Coronary artery (tissue), 2 donors: ENCODE measurements around the gene UVRAG.
"Not testable (repeated sequence)": the region's sequence is repeated elsewhere in the genome, so short reads cannot be mapped to it uniquely, and the experiment has no call there.

Experiments used
- DNase-seq: peaks from one replicate; pipeline ENCODE4 v3.0.0-alpha.2; 2017; ENCODE audit warnings: low spot score
- H3K27ac ChIP-seq, 2 donors: fragments of 200-600 bp; sonication (generic); one replicate each; pipeline ENCODE4 v1.5.1; 2016 to 2019
- H3K4me3 ChIP-seq: fragments of 200-600 bp; sonication (generic); 2 replicates; pipeline ENCODE4 v1.5.1; 2016; ENCODE audit warnings: mild to moderate bottlenecking, moderate library complexity
- TF ChIP-seq, protein P1 (sequence below): fragments of 200-600 bp; sonication (generic); IDR thresholded peaks from one replicate; pipeline ENCODE4 v1.5.1; 2019; ENCODE audit warnings: antibody characterized with exemption

UVRAG gene

DNA sequence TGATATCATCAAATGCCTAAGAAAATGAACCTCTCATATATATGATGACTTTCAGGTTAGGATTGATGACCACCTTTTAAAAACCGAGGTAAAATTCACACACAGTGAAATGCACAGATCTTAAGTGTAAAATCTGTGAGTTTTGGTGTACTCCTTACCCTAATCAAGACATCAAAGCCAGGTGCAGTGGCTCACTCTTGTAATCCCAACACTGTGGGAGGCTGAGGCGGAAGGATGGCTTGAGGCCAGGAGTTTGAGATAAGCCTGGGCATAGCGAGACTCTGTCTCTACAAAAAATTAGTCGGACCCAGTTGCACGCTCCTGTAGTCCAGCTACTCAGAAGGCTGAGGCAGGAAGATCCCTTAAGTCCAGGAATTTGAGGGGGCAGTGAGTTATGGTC, 140.4 kb downstream of the UVRAG start:
- H3K27ac ChIP-seq: no peak overlapping the region
- DNase-seq: no peak
- TF ChIP-seq, protein P1, sequence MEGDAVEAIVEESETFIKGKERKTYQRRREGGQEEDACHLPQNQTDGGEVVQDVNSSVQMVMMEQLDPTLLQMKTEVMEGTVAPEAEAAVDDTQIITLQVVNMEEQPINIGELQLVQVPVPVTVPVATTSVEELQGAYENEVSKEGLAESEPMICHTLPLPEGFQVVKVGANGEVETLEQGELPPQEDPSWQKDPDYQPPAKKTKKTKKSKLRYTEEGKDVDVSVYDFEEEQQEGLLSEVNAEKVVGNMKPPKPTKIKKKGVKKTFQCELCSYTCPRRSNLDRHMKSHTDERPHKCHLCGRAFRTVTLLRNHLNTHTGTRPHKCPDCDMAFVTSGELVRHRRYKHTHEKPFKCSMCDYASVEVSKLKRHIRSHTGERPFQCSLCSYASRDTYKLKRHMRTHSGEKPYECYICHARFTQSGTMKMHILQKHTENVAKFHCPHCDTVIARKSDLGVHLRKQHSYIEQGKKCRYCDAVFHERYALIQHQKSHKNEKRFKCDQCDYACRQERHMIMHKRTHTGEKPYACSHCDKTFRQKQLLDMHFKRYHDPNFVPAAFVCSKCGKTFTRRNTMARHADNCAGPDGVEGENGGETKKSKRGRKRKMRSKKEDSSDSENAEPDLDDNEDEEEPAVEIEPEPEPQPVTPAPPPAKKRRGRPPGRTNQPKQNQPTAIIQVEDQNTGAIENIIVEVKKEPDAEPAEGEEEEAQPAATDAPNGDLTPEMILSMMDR: no peak
- H3K4me3 ChIP-seq: no peak overlapping the region

DNA sequence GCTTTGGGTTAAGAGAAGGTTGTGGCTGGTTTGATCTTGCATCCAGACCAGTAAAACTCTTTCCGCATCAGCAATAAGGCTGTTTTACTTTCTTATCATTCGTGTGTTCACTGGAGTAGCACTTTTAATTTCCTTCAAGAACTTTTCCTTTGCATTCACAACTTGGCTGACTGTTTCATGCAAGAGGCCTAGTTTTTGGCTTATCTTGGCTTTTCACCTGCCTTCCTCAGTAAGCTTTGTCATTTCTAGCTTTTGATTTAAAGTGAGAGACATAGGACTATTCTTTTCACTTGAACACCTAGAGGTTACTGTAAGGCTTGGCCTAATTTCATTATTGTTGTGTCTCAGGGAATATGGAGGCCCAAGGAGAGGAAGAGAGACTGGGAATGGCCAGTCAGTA, 144.5 kb downstream of the UVRAG start:
- TF ChIP-seq, protein P1: no peak
- no peak for DNase-seq
- Histone ChIP-seq H3K27ac (no peak overlapping the region), H3K4me3 (no peak overlapping the region)

DNA sequence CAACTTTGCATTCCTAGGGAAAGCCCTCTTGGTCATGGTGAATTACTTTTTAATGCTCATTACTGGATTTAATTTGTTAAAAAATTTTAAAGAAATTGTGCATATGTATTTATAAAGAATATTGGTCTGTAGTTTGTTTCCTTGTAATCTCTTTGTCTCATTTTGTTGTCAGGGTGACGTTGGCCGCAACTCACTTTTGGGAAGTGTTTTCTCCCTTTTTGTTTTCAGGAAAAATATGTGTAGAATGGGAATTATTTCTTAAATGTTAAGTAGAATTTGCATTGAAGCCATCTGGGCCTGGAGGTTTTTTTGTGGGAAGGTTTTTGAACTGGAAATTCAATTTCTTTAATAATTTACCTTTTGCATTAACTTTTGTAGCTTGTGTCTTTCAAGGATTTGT, 149.1 kb downstream of the UVRAG start:
- no peak overlapping the region for H3K4me3 ChIP-seq

DNA sequence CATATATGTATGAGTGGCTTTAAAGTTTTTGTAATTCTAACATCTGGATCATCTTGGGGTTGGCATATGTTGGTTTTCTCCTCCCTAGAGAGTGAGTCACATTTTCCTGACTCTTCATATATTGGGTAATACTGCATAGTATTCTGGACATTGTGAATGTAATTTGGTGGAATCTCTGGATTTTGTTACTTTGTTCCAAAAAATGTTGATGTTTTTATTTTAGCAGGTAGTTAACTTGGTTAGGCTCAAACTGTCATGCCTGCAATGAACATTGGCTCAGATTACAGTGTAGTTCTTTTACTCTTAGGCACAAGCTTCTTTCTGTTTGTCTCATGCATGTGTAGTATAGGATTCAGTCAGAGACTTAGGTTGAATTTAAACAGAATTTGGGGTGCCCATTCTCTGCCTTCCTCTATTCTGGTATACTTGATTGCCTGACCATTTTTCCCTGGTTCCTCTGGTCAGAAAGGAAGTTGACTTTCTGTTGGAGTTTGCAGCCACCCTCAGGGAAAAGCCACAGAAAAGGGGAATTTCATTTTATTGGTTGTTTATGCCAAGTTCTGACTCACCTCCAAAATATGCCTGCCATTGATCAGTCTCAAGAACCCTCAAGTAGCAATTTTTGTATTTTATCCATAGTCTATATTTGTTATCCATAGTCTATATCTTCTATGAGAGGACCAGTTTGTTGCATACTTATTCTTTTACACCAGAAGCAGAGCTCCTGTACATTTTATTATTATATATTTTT, 151.7 kb downstream of the UVRAG start:
- no peak overlapping the region for H3K4me3 ChIP-seq
- TF ChIP-seq, protein P1: no peak
- DNase-seq: no peak
- H3K27ac ChIP-seq: no peak overlapping the region

More for the DNA sequence above, 149.1 kb downstream of the UVRAG start:
- TF ChIP-seq, protein P1: no peak
- DNase-seq: no peak
- no peak overlapping the region for H3K27ac ChIP-seq

DNA sequence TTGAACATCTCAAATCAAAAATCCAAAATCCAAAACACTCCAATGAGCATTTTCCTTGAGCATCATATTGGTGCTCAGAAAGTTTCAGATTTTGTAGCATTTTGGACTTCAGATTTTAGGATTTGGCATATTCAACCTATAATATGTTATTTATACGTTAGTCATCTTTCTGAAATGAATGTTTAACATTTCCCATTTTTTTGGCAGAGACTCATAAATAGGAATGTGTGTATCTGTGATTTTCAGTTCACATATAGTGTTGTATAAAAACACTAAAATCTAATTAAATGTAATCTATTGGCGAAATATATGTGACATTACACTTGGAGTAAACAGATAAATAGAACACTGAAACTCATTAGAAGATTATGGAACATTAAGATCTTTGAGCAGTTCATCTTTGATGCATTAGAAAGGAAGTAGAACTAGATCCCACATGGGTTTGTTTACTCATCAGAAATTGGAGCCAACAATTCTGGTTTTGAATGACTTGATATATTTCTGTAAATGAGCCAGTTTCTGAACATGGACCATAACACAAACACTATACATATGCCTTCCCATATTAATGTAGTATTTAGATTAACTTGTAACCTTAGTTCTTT, 153.1 kb downstream of the UVRAG start:
- TF ChIP-seq, protein P1: no peak
- Histone ChIP-seq H3K4me3 (no peak overlapping the region), H3K27ac (no peak overlapping the region)
- no peak for DNase-seq

DNA sequence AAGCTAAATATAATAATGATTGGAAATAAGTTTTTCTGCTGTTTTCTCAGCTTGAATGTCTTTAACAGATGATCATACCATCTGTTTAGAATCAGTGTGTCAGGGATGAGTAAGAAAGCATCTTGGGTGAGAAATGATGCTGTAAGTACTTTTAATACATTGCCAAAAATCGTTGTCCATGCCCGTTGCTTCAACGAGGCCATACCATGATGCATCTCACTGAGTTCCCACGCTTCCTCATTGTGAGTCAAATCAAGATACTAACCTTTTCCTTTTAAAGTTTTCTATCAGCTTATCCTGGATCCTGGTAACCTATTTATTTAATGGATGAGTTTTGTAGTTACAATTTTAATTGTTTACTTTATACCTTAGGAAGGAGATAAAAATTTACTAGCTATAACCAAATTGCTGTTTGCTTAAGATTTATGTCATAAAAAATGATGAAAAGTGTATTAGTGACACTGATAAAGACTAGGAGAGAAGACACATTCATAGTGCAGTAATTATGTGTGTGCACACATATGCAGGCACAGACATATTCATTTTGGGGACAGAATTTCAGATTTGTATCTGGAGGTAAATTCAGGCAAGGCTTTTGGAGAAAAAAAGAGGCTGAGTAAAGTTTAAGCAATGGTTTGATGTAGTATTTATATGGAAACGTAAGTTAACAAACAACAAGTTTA, 154.8 kb downstream of the UVRAG start:
- Histone ChIP-seq H3K4me3 (no peak overlapping the region), H3K27ac (no peak overlapping the region)
- TF ChIP-seq, protein P1: no peak
- no peak for DNase-seq

DNA sequence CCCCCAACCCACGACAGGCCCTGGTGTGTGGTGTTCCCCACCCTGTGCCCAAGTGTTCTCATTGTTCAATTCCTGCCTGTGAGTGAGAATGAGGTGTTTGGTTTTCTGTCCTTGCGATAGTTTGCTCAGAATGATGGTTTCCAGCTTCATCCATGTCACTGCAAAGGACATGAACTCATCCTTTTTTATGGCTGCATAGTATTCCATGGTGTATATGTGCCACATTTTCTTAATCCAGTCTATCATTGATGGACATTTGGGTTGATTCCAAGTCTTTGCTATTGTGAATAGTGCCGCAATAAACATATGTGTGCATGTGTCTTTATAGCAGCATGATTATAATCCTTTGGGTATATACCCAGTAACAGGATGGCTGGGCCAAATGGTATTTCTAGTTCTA, 158.7 kb downstream of the UVRAG start:
- H3K4me3 ChIP-seq, H3K27ac ChIP-seq, DNase-seq: not testable (repeated sequence)

DNA sequence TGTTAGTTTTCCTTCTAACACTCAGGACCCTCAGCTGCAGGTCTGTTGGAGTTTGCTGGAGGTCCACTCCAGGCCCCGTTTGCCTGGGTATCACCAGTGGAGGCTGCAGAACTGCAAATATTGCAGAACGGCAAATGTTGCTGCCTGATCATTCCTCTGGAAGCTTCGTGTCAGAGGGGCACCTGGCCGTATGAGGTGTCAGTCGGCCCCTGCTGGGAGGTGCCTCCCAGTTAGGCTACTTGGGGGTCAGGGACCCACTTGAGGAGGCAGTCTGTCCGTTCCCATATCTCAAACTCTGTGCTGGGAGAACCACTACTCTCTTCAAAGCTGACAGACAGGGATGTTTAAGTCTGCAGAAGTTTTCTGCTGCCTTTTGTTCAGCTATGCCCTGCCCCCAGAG, 164.1 kb downstream of the UVRAG start:
- H3K27ac ChIP-seq, H3K4me3 ChIP-seq, DNase-seq: not testable (repeated sequence)

DNA sequence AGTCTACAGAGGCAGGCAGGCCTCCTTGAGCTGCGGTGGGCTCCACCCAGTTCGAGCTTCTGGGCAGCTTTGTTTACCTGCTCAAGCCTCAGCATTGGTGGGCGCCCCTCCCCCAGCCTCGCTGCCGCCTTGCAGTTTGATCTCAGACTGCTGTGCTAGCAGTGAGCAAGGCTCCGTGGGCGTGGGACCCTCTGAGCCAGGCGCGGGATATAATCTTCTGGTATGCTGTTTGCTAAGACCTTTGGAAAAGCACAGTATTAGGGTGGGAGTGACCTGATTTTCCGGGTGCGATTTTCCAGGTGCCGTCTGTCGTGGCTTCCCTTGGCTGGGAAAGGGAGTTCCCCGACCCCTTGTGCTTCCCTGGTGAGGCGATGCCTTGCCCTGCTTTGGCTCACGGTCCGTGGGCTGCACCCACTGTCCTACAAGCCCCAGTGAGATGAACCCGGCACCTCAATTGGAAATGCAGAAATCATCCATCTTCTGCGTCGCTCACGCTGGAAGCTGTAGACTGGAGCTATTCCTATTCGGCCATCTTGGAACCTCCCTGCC, 164.5 kb downstream of the UVRAG start:
- not testable (repeated sequence) for H3K4me3 ChIP-seq, DNase-seq

More for the DNA sequence above, 164.5 kb downstream of the UVRAG start:
- H3K27ac ChIP-seq: not testable (repeated sequence)
